Measurements from ENCODE around the gene SKAP1. TPM values are rescaled to one million over a fixed set of nuclear protein-coding genes. Genes with fewer than 3 reads are reported as not detected.
"Not testable (repeated sequence)": the region's sequence is repeated elsewhere in the genome, so short reads cannot be mapped to it uniquely, and the experiment has no call there.

The SKAP1 gene
- total RNA-seq, 1 donor from 2014 or later, result 0.38 TPM

DNA sequence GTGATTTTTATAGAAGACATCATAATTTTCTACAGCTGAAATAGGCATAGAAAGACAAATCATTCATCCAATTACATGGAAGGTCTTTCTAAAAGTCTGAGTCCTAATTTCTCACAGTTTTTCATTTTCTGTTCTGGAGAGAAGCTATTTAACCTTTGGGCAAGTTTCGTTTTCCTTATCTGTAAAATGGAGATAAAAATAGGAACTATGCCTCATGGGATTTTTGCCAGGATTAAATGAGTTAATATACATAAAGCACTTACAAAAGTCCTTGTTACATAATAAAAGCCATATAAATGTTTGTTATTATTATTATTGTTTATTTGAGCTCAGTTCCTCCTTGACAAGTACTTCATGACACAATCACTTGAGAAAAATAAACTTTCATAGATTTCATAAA, 121.4 kb downstream of the SKAP1 start:
- intact Hi-C loops (cut with DNase I), result no loop called here
- DNase-seq (ENCODE audit: missing footprints), result no peak
- ATAC-seq, result no peak

DNA sequence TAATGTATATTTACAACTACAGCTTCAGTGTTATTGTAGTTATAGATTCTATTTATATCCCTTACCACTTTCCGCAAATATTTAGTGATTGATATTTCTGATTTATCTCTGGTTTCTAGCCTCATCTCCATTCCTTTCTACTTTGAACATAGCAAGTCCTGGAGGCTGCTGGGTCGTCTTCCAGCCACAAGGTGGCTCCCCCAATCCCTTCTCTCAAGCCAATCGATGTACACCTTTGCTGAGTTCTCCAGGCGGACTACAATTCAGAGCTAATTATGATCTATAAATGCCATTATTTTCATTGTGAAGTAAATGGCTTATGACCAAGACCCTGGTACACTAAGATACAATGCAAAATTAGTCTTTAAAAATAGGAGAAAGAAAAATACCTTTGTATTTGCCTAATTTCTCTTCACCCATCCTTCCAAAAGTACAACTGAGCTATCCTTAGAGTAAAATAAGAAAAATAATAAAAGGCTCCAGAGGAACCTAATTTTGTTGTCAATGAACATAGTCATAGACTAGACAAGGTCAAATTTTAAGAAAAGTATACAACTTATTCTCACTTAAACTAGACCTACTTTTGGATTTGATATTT, 122.1 kb downstream of the SKAP1 start:
- intact Hi-C loops (cut with DNase I), result no loop called here
- DNase-seq (ENCODE audit: missing footprints), result no peak
- no peak for ATAC-seq

DNA sequence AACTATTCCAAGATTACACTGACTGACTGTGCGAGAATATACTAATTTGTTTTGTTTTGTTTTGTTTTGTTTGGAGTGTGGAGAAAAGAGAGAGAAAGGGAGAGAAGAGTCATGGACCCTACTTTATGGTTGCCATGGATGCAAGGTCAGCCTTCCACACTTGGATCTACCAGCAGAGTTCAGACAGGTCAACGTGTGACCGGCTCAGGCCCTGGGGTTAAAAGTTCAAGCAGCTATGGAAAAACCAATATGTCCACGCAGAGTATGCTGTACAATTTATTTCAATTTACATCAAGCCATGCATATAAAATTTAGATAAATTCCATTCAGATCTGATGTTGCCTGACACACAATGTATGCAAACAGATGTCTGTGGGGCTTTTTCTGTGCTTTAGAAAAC, 122.8 kb downstream of the SKAP1 start:
- ATAC-seq (no peak), DNase-seq (ENCODE audit: missing footprints) (no peak)
- intact Hi-C loops (cut with DNase I), result no loop called here

DNA sequence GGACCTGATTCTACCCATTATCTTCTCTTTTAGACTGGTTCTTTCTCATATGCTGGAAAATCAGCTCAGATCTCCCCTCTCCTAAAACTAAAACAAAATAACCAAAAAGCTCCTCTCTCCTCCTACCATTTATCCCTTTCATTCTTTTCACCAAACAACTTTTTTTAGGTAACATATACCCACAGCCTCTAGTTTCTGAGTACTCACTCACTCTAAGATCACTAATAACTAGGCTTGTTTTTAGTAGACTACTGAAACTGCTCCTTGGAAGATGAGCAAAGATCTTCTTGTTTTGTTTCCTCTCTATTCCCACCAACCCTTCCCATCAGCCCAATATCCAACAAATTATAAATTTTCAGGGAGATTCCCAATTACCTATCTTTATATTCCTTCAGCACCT, 129.0 kb downstream of the SKAP1 start:
- ATAC-seq (no peak), DNase-seq (ENCODE audit: missing footprints) (no peak)
- intact Hi-C loops (cut with DNase I), result no loop called here

DNA sequence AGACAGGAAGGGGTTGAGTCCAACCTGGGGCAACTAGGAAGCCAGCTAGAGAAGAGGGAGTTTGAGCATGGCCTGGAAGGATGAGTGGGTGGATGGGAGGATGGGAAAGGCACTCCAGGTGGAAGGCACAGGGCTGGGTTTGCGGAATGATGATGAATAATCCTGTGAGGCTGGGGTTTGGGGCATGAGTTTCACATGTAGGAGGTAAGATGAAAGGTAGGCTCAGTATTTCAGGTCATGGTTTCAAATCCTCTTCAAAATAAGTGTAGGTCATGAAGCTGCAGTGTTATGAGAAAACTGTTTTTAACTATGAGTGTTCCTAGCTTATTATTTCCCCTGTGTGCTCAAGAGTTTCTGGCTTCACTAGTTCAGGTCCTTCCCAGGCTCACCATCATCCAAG, 130.3 kb downstream of the SKAP1 start:
- intact Hi-C loops (cut with DNase I), result no loop called here
- ATAC-seq, result no peak
- no peak for DNase-seq (ENCODE audit: missing footprints)

DNA sequence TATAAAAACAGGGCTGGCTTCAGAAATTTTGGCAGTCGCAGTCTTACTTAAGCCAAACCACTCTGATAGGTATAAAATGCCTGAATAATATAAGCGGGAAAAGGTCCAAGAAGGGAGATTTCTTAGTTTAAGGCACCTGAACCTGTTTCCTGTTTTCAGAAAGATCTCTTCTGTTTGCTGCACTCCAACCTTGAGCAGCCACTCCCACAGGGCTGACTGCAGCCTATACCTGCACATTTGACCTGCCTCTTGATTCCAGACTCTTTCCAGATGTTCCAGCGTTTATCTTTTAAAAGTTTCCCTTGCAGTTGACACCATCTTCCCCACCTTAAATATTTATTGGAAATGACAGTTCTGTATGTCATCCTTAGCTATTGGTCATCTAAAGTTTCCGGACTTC, 132.2 kb downstream of the SKAP1 start:
- ATAC-seq (no peak), DNase-seq (ENCODE audit: missing footprints) (no peak)
- intact Hi-C loops (cut with DNase I), result no loop called here

DNA sequence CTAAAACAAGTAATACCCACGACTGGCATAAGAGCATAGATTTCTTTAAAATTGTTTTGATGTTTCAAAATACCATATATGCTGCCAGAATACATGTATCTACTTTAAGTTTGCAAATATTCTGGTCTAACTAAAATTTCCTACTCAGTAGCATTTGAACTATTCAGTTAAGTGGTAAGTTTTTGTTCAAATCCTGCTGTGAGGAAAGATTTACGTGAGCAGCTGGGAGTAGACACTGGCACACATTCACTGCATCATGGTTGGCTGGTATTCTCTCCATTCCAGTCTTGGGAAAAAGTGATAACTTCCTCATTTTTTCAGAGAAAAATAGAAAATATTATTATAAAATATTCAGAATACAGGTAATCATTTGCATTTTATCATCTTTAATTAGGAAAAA, 133.6 kb downstream of the SKAP1 start:
- ATAC-seq (no peak), DNase-seq (ENCODE audit: missing footprints) (no peak)
- intact Hi-C loops (cut with DNase I), result no loop called here

DNA sequence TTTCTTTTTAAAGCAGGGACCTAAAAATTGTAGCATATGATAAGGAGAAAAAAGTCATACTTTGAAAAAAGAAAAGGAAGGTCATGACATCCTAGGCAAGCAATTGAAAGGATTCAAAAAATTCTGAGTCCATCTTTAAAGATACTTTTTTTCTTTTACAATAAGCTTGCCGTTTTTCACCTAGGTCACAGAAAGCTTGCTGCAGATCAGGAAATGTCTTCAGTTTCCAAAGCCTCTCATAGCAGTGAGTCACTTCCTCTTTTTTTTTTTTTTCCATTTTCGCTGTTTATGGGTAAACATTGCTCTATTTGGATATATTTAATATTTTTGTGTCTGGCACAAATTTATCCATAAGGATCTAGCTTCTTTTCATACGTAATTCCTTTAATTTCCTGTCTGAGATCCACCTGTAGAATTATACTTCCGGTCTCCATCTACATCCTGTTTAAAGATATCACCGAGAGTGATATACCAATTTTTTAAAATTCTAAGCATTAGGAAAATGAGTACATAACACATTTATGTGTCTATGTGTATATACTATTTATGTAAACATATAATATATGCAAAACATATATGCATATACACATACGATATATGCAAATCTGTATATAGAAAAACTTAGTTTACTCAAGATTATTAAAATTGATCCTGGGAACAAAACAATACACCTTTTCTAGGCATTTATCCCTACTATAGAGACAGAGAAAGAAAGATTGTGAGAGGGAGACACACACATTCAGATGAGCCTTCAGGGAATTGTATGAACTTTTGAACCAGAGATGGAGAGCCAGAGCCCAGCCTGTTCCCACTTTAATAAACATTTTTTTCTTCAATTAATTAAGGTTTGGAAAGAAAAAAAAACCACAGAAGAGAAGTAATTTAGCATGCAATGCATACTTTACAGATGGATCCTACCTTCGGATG, 134.4 kb downstream of the SKAP1 start:
- ATAC-seq, result no peak

DNA sequence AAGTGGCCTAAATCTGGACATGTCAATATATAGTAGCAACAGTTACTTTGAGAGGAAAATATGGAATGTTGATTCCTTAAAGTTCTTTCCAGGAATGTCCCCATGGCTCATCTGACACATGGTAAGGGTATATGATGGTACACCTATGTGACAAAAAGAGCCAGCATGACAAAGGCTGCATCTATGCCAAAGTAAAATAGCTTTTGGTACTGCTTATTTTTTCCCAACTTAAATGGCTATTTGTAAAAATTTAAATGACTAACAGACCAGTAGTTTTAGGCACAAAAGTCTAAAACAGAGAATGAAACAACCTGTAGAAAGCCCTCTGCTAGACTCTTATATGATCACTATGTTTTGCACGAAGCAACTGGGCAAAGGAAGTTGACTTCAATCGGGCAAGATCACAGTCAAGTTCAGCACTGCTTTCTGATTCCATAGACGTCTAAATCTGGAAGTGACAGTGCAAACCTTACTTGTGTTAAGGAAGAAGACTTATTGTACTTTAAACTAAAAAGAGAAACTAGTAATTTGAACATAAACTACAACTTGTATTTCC, 135.1 kb downstream of the SKAP1 start:
- DNase-seq (ENCODE audit: missing footprints), result no peak
- intact Hi-C loops (cut with DNase I), result no loop called here
- ATAC-seq, result no peak

More for the DNA sequence above, 134.4 kb downstream of the SKAP1 start:
- no peak for DNase-seq (ENCODE audit: missing footprints)
- intact Hi-C loops (cut with DNase I), result no loop called here

DNA sequence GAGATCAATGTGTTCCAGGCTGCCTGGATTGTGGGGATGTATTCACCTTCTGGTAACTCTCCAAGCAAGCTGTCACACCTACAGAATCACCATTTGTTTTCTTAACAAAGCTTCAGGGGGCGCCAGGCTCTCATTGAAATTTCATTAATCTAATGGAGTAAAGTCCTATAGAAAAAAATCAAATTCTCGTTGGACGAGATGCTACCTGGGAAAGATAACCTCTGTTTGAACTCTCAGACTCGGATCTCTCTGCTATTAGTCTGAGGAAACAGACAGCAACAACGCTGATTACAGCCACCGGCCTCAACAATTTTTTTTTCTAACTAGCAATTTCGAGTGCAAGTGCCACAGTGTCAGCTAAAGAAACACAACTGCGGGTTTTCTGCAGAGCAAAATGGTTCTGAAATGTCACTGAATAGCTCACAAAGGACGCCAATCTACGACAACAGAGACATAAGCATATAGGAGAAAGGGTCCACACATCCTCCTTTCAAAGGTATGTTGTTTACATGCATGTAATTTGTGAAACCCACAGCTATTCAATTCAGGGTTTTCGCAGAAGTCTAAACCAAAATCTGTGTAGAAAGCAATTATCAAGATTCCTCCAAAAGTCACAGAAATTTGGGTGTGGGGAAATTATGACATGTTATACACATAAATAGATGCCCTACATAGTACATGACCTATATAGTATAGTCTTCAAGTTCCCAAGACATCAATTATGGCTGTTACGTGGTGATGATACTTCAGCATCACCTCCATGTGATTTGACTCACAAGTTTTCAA, 135.8 kb downstream of the SKAP1 start:
- intact Hi-C loops (cut with DNase I), result no loop called here
- DNase-seq (ENCODE audit: missing footprints), result no peak
- ATAC-seq, result no peak

DNA sequence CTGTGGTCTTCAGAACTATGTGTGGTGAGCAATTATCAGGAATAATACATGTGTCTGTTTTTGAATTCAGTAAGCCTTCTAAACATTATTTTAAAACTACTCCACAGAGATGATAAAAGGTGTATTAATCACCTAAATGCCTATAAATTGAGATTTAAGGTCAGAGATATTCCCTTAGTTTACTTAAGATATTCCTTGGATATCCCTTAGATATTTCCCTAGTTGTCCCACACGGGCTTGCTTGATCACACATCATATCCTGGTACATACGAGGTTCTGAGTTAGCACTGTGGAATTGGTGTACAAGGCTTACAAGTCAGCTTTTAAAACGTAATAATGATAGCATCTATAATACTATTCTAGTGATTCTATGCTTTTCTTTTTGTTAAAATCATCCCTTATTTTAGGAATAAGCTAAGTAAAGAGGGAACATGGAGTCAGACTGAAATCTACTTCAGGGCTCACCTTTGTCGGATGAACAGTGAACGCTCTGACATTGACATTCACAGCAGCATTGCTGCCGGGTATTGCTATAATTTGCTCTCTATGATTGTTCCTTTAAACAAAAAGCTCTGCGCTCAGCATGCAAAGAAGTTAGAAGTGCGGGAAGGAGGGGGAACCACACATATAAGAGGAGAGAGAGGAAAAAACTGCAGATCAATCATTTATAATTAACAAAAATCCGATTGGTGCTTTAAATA, 136.5 kb downstream of the SKAP1 start:
- intact Hi-C loops (cut with DNase I), result no loop called here
- ATAC-seq, result no peak
- no peak for DNase-seq (ENCODE audit: missing footprints)

DNA sequence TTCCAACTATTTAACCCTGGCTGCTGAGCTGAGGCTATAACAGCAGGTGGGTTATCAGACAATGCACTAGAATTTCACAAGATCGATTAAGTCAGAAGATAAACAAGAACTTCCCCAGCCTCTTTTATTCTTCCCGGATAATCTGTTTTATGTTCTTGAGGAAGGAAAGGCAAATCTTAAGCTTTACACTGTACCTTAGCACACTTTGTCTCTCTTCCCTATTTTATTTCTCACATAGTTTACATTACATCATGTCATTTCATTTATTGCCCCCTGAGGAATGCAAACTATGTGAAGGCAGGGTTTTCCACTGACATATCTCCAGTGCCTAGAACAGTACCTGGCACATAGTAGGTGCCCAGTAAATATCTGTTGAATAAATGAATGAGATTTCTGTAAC, 139.6 kb downstream of the SKAP1 start:
- DNase-seq (ENCODE audit: missing footprints), result no peak
- intact Hi-C loops (cut with DNase I), result no loop called here
- no peak for ATAC-seq

DNA sequence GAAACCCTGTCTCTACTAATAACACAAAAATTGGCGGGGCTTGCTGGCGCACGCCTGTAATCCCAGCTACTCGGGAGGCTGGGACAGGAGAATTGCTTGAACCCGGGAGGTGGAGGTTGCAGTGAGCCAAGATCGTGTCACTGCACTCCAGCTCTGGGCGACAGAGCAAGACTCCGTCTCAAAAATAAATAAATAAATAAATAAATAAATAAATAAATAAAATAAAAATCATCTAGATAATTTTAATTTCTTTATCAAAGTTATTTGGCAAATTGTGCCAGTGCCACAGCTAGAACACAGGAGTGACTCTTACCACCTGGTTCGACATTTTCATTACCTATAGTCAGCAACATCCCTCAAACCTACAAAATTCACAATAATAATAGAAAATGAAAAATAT, 143.1 kb downstream of the SKAP1 start:
- intact Hi-C loops (cut with DNase I); DNase-seq (ENCODE audit: missing footprints); ATAC-seq: not testable (repeated sequence)

DNA sequence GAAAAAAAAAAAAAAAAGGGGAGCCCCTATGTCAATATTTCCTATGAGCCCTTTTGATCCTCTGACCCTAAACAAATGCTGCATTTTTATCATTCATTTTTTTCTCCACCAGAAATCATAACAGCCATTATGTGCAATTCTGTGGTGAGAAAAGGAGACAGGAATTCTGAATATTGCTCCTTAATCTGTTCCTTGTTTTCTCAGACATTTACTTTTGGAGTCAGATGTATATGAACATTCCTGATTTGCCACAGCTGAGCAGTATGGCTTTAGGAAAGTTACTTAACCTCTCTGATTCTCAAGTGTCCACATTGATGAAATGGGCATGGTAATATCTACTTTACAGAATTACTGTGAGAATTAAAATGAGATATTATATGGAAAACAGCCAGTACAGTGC, 144.4 kb downstream of the SKAP1 start:
- DNase-seq (ENCODE audit: missing footprints) (no peak), ATAC-seq (no peak)
- intact Hi-C loops (cut with DNase I), result no loop called here

DNA sequence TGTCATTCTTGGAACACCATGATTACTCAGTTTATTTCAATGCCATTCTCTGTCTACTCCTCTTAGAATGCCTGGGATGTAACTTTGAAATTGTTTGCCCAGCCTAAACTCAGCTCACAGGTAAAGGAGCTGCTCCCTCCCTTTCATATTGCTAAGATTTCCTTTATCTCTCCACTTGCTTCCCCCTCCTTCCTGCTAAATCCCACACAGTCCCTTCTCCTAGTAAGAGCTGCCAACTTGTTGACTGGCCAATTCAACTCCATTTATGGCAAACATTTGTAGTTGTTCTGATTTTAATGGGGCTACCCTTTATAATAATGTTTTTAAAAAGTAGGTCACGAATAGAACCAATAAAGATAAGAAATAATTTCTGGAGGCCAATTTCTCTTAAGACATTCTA, 146.1 kb downstream of the SKAP1 start:
- DNase-seq (ENCODE audit: missing footprints), result no peak
- no peak for ATAC-seq
- intact Hi-C loops (cut with DNase I), result no loop called here

DNA sequence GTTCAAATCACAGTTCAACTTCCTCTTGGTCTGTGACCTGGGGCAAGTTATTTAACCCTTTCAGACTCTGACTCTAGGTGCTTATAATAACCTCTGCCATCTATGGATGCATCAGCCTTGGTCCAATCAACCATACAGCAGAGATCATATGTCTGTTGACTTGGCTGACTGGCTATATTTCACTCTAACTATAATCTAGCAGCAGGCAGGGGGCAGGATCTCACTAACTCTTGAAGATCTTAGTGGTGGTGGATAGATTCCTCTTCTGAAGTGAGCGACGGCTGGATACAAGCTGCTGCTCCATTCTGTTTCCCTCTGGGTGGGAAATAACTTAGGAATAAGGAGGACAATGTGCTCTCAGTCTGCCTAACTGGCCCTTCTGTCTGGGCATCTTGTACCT, 146.6 kb downstream of the SKAP1 start:
- no peak for DNase-seq (ENCODE audit: missing footprints)
- intact Hi-C loops (cut with DNase I), result no loop called here
- ATAC-seq, result no peak

DNA sequence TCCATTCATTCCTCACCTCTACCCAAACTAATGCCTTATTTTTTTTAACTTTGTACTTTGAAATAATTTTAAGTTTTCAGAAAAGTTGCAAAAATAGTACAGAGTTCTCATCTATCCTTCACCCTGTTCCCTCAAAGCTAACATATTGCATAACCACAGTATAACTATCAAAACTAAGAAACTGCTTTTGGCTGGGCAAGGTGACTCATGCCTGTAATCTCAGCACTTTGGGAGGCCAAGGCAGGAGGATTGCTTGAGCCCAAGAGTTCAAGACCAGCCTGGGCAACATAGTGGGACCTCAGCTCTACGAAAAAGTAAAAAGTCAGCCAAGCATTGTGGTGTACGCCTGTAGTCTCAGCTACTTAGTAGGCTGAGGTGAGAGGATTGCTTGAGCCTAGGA, 147.7 kb downstream of the SKAP1 start:
- intact Hi-C loops (cut with DNase I), result no loop called here
- ATAC-seq (no peak), DNase-seq (ENCODE audit: missing footprints) (no peak)

DNA sequence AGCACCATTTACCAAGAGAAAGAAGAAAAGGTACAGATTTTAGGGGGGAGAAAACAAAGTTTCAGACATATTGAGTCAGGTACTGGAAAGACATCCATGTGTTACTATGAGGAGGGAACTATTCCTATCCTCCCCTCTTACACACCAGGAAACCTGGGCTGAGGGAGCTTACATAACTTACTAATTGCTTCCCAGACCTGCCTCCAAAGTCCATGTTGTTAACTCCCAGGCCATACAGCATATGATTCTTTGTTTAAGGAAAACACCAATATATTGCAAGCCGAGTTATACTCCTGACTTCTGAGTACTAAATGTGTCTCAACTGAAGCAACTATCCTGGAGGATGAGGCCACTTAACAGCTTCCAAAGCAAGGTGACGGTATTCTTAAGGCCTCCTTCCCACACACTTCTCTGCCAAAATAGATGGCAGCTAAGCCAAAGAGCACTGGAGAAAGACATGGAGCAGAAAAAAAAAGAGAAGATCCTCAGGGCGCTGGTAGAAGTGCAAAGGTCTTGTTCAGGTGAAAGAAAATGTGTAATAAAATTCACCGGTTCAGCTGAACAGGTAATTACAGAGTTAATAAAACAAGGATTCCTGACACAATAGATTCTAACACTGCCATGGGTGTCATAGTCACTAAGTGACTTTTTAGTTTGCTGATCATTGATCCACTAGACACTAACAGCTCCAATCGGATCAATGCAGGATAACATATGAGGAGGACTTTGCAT, 151.1 kb downstream of the SKAP1 start:
- DNase-seq (ENCODE audit: missing footprints), result no peak
- intact Hi-C loops (cut with DNase I), result no loop called here
- ATAC-seq, result no peak
